HG02642 (cell line): ENCODE data around the gene NPC1L1.
"Not testable (repeated sequence)": the region's sequence is repeated elsewhere in the genome, so short reads cannot be mapped to it uniquely, and the experiment has no call there.

ENCODE experiments used
- ATAC-seq: cut with Tn5 transposase; IDR thresholded peaks from one replicate; pipeline ENCODE4 v1.9.1; 2021; ENCODE audit warnings: mild to moderate bottlenecking; ENCODE audit not compliant: unreplicated experiment, poor library complexity

NPC1L1 gene

DNA sequence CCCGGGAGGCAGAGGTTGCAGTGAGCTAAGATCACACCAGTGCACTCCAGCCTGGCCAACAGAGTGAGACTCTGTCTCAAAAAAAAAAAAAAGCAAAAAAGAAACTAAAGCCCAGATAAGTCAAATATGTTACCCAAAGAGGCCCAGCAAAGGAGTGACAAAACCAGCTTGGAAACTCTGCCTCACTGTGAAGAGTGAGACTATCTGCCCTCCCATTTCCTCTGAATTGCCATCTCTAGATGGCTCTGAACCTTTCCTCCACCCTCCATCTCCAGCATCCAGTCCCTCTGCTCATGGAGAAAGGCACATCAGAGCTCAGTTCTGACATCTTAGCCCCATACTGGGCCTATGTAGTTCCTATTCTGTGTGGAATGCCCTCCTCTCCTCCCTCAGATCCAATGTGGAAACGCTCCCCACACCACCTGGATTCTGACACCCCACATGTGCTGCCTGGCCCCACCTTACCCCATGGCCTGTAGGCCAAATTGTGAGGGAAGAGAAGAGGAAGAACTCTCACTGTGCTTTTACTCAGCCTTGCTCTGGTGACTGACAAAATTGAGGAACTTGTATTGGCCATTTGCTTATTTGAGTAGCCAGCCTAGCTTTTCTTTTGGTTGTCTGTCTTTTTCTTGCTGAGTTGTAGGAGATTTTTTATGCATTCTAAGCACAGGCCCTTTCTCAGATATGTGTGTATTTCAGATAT is 32.7 kb downstream of the NPC1L1 start:
- no peak for ATAC-seq

DNA sequence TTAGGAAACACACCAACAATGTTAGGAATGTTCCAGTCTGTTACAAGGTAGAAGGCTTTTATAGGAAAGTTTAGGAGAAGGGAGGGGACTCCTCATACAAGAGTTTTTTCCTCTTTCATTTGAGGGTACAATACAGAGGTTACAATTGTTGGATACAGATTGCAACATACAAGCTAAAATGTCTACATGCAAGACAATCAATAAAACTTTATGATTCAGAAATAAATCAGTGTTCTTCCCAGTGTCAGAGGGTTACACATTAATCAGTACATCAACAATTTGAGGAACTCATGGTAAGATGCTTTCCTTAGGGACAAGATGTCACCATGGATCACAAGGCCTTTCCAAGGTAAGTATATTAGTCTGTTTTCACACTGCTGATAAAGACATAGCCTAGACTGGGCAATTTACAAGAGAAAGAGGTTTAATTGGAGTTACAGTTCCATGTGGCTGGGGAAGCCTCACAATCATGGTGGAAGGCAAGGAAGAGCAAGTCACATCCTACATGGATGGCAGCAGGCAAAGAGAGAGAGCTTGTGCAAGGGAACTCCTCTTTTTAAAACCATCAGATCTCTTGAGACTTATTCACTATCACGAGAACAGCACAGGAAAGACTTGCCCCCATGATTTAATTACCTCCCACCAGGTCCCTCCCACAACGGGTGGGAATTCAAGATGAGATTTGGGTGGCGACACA is 34.4 kb downstream of the NPC1L1 start:
- ATAC-seq = not testable (repeated sequence)

DNA sequence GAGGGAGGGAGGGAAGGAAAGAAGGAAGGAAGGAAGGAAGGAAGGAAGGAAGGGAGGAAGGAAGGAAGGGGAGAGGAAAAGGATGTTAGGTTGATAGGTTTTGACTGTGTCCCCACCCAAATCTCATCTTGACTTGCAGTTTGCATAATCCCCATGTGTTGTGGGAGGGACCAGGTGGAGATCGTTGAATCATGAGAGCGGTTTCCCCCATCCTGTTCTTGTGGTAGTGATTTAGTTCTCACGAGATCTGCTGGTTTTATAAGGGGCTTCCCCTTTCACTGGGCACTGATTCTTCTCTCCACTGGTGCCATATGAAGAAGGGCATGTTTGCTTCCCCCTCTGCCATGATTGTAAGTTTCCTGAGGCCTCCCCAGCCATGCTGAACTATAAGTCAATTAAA is 35.5 kb downstream of the NPC1L1 start:
- ATAC-seq = no peak

DNA sequence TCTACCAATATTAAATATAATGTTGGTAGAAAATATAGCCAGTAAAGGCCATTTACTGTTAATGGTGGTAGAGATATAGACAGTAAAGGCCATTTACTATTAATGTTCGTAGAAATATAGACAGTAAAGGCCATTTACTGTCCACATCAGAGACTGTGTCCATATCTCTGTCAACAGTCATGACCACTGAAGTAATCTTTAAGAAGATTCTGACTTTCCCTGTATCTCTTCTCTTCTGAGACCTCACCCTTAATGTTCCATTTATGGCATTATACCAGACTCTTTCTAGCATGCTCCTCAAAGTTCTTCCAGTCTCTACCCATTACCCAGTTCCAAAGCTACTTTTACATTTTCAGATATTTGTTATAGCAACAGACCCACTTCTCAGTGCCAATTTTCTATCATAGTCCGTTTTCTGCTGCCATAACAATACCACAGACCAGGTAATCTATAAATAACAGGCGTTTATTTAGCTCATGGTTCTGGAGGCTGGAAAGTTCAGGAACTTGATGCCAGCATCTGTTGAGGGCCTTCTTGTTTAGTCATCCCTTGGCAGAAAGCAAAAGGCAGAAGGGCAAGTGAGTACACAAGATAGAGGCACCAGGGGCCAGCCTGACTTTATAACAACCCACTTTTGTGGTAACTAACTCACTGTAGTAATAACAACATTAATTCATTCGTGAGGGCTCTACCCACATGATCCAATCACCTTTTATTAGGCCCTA is 42.7 kb downstream of the NPC1L1 start:
- ATAC-seq = no peak

GRCh38 chr7:44497155-44498027 is 43.7 kb downstream of the NPC1L1 start:
- ATAC-seq = no peak

DNA sequence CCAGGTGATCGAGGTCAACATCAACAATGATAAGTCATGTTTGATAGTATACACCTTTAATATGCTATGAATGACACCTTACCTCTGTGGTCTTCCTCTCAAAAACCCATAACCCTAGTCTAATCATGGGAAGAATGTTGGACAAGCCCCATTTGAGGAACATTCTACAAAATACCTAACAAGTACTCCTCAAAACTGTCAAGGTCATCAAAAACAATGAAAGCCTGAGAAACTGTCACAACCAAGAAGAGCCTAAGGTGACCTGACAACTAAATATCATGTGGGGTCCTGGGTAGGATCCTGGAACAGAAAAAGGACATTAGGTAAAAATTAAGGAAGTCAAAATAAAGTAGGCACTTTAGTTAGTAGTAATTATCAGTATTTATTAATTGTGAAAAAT is 44.7 kb downstream of the NPC1L1 start:
- ATAC-seq = no peak

DNA sequence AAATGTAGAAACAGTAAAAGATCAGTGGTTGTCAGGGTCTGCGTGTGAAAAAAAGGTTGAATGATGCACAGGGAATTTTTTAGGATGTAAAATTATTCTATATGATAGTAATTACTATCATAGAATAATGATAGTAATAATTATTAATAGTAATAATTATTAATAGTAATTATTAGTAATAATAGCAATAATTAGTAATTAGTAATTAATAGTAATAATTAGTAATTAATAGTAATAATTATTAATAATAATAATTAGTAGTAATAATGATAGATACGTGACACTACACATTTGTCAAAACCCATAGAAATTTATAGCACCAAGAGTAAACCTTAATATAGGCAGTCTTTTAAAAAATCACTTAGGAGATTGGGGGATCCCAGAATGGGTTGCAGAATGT is 46.2 kb downstream of the NPC1L1 start:
- no peak for ATAC-seq

- no peak for ATAC-seq
Observed at GRCh38 chr7:44491229-44491628, 49.9 kb downstream of the NPC1L1 start.

DNA sequence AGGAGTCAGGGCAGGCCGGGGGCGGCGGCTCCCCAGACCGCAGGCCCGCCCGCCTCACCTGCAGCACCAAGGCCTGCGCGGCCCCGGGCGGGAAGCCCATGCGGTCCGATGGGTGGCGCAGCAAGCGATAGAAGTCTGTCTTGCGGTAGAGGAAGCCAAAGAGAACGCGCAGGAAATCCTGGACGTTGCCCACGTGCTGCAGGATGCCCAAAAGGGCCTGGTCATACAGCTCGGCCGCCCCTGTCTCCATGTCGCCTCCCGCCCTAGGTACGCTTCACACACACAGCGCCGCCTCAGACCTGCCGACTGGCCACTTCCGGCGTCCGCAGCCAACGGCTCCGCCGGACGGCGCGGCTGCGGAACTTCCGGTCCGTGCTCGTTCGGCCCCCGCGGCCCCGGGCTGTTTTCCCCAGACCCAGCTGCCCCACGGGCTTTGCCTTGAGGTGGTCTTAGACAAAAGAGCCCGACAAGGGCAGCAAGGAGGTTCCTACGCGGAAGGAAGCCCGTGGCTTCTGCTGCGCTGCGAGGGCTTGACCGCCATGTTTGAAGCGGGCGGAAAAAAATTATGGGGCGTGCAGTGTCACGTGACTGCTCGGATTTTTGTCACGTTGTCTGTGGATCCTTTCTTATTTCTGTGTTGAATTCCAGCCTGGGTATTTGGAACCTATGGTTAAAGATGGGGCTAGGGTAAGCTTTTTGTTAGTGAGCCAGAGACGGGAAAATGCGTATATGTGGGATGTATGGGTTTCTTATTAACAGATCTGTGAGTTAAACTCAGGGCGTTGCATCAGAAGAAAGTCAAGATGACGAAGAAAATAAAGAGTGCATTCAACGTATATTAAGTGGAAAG is 50.6 kb downstream of the NPC1L1 start, which contains the start of gene NUDCD3:
Gene NUDCD3 (minus strand): TSS at position 308 of the 850 bp plus-strand sequence. CDS start 58 bp downstream, at position 250.
- peak; percentile 97 for ATAC-seq

- peak; percentile 26 for ATAC-seq
Observed at GRCh38 chr7:44489955-44490350, 51.2 kb downstream of the NPC1L1 start.

DNA sequence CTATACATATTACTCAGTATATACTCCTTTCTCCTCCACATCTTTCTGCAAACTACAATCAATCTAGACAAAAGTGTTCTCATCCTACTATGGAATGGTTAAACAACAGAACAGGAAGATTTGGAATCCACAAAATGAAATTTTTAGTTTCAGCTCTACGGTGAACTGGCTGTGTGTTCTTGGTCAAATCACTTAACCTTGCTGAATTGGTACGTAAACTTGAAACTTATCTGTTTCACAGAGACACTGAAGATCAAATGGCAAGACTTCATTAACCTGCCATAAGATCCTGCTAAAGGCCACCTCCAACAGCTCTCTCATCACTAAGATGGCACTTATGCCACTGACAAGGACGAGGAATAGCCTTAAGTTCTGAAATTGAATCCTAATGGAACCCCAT is 52.2 kb downstream of the NPC1L1 start:
- ATAC-seq = no peak

DNA sequence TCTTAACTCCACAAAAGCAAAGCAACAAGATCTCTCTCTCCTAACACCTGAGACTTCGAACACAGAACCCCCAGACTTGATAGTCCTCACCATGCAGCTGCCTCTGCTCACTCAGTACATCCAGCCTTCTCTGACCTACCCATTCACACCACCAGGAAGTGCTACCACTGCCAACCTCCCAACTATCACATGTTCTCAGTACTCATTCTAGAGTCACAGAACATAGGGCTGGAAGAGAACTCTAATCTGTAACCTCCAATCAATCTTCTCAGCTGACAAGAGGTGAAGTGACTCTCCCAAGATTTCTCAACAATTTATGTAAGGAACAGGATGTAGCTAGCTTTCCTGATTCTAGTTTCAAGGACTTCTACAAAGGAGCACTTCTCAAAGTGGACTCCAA is 54.4 kb downstream of the NPC1L1 start:
- ATAC-seq = no peak

DNA sequence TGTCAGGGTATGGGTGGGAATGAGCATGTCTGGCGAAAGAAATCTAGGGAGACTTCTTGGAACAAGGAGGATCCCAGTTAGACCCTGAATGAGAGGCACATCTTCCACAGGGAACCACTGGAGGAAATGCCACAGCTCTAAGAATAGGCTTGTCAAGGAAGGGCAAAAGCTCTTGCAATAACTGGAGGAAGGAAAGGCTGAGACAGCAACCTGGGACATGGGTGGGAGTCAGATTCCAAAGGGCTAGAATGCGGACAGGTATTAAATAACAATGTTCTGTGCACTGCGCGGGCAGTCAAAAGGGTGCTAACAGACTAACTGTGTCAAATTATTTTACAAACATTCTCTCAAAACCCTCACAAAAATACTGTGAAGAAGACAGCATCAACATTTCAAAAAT is 55.1 kb downstream of the NPC1L1 start:
- no peak for ATAC-seq

- no peak for ATAC-seq
Observed at GRCh38 chr7:44484482-44485313, 56.4 kb downstream of the NPC1L1 start.

- ATAC-seq = no peak
Observed at GRCh38 chr7:44482502-44483485, 58.3 kb downstream of the NPC1L1 start.

- ATAC-seq = no peak
Observed at GRCh38 chr7:44477938-44478337, 63.2 kb downstream of the NPC1L1 start.

DNA sequence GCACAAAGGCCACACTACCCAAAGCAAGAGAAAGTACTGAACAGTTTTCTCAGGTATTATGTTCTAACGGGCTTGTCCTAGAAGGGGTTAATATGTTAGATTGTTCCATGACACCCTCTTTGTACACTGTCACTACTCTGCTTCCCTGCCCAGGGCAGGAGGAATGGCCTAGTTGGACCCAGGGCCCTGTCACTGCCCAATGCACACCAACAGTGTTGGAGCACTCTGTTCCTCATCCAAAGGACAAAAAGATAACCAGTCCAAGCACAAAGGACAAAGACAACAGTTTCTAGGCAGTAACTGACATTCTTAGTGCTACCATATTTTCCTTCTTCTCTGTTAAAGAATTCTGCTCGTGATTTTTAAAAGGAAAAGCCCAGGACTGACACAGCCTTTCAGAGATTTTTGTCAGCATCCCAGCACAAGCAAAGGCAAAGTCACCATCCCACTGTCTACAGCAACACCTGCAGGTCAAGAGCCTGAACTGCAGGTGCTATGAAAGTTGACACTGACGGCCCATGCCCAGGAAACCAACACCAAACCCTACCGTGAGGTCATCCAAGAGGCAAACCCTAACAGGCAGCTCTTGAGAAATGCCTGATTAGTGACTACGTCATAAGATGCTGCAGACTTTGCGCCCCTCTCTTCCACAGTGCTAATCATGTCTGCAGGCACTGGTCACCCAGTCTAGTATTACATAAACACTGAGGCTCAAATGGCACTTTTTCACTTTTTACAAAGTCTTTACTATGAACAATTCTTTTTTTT is 63.9 kb downstream of the NPC1L1 start:
- ATAC-seq = peak; percentile 78
